GM18519 (cell line): Measurements from ENCODE around the gene PRSS22.

ENCODE experiments used
- ATAC-seq: cut with Tn5 transposase; IDR thresholded peaks from one replicate; pipeline ENCODE4 v1.9.1; 2021; ENCODE audit warnings: mild to moderate bottlenecking, moderate library complexity; ENCODE audit not compliant: unreplicated experiment, low FRiP score

Gene PRSS22

DNA sequence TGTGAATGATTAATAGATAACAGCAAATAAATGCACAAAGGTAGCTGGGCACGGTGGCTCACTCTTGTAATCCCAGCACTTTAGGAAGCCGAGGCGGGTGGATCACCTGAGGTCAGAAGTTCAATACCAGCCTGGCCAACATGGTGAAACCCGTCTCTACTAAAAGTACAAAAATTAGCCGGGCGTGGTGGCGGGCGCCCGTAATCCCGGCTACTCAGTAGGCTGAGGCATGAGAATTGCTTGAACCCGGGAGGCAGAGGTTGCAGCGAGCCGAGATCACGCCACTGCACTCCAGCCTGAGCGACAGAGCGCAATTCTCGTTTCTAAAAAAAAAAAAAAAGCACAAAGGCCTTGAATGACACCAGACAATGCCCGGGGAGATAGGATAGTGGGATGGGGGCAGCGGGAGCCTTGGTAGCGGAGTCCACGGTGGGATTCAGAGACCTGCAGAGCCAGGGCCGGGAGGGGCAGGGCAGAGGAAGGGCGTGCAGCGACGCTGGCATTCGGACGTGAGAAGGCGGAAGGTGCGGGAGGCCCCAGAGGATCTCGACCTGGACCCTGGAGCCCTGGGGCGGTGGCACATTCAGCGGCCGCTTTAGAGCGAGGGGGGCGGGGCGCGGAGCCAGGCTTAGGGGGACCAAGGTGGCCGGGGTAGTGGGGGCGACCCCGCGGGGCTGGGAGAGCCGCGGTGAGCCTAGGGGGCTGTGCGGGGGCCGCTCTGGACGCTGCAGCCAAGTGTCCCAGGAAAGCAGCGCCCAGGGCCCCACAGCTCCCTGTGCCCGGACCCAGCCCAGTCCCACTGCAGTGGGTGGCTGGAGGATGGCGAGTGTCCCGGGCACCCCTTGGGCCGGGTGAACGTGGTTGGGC, 24.0 kb upstream of the PRSS22 start:
- ATAC-seq, result no peak

DNA sequence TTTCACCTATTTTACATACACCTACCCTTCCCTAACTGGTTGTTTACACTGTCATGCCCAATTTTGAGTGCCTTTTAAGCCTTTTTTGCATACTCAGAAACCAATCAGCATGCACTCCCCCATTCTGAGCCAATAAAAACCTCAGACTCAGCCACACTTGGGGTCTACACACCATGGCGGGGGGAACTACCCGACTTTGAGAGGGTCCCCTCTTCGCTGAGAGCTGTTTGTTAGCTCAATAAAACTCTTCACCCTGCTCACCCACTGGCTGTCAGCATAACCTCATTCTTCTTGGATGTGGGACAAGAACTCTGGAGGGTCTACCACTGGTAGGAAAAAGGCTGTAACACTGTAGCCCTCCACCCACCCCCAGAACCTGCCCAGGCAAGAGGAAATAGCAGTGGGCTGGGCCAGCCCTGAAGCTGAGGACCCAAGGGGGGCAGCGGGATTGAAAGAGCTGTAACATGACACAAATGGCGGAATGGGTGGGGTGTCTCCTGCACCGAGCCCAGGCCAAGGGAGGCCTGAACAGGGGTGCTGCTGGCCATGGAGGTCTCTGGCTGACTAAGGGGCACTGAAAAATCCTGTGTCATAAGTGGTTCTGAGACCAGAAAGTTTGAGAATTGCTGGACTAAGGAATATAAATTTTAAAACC, 22.0 kb upstream of the PRSS22 start:
- ATAC-seq, result no peak

DNA sequence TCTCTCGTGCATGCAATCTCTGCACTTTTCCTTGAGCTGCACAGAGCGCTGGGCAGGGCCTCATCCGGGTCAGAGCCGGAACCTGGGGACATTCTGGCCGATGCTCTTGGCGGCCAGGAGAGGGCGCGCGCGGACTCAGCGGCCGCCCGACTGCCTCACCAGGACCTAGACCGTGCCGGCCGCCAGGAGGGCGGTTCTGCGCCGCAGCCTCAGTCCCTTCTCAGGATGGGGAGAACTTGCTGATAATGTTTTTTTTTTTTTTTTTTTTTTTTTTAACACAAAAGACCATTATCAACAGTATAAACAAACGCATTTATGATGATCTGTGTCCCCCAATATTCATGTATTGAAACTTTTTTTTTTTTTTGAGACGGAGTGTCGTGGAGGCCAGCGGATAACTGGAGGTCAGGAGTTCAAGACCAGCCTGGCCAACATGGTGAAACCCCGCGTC, 17.0 kb upstream of the PRSS22 start:
- peak; percentile 56 for ATAC-seq

DNA sequence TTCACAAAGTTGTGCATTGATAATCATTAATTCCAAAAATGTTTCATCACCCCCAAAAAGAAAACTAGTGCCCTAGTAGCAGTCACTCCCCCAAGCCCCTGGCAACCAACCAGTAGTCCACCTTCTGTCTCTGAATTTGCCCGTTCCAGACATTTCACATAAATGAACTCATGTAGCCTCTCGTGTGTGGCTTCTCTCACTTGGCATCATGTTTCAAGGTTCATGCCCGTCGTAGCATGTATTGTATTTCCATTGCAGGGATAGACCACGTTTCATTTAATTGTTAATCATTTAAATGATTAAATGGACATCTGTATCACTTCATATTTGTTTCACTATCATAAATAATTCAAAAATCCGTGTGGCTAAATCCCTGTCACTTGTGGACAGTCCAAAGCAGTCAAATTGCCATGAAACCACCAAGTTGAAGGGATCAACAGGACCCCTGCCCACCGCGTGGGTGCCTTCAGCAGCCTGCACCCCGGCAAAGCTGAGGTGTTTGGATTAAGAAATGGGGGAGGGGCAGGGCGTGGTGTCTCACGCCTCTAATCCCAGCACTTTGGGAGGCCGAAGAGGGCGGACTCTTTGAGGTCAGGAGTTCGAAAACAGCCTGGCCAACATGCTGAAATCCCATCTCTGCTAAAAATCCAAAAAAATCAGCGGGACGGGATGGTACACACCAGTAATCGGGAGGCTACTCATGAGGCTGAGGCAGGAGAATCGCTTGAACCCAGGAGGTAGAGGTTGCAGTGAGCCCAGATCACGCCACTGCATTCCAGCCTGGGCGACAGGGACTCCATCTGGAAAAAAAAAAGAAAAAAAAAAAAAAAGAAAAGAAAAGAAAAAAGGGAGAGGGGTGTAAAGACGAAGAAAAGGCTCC, 16.3 kb upstream of the PRSS22 start:
- ATAC-seq, result no peak

DNA sequence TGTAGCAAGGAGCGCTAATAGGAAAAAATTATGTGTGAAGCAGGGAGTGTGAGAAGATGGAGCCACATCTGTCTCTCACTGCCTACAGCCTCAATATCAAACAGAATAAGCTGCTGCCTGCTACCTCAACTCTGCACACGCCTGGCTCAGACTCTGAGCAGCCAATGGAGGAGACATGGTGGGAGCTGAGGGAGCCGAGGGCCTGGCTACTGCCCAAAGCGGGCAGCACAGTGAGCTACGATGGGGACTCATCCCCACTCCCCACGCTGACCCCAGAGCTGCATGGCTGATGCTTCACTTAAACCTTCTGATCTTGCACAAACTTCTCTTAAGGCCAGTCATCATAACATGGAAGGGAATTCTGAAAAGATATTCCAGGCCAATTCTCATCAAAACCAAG, 14.0 kb upstream of the PRSS22 start:
- no peak for ATAC-seq

DNA sequence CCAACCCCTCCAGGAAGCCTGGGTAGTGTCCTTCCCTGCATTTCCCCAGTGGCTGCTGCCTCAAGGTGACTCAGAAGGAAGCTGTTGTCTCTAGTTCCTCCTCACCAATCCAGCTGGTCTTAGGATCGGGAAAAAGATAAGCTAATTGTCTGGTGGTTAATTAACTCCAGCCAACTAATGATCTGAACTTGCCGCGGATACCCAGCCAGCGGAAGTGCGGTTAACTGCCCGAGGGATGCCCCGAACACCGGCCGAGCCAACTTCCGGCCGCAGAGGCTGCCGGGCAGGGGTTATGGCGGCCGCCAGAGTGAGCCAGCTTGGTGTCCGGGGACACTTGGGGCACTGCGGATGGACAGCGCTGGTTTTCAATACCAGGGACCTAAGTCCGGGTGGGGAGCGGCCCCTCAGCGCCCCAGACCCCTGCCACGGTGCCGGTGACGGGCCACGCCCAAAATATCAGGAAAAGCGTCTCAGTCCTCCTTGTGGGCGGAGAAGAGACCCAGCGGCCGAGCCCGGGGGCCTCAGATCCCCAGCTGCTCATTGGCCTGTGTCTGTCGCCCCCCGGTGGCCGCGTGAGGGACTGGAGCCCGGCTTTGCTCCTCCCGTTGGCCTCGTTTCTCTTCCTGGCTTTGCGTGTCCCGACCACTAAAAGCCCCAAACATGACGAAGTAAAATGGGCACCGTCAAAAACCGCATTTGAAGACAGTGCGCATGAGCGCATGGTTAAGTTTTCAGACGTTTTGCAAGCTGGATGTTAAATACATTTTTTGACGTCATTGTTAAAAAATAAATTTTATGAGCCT, 10.2 kb upstream of the PRSS22 start:
- no peak for ATAC-seq

DNA sequence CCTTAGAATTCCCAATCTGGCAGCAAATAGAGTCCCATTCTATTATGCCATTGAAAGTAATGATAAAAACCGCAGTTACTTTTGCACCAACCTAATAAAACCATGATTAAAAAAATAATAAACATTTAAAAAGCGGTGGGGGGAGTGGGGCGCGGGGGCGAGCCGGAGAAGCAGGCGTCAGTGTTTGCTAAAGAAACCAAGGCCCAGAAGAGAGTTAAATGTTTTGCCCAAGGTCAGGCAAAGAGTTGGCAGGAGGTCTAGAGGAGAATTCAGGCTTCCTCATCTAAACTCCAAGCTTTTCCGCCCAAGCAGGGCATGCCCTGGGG, 9.7 kb upstream of the PRSS22 start:
- no peak for ATAC-seq

DNA sequence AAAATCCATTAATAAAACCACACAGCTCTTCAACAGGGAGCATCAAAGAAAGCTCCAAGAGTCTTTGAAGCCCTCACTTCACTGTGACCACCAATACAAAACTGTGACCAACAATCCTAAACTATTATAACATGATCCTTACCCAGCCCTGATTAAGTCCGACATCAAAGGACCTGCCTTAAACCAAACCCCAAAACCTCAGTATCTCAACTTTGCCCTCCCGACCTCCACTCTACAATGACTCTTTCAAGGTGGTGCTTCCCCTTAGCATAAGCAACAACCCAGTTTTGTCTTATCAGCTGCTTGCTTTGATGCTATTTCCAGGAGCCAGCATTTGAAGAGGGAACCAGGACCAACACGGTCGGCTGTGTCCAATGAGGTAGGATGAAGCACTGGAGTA, 8.5 kb upstream of the PRSS22 start:
- no peak for ATAC-seq

DNA sequence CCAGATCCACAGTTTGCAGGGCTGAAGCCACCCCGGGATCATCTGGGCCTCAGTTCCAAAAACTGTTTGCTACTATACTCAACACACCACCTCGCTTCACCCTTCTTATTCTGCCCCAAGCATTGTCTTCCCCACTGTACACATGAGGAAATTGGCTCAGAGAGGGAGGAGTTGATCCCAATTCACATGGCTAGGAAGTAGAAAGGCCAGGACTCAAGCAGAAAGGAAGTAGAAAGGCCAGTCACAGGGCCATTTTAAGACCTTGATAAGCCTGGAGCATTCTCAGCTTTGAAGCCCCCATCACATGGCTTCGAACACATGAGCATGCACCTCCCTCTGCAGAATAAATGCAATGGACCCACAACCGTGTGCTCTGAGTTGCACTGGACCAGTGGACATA, 7.7 kb upstream of the PRSS22 start:
- ATAC-seq, result no peak

DNA sequence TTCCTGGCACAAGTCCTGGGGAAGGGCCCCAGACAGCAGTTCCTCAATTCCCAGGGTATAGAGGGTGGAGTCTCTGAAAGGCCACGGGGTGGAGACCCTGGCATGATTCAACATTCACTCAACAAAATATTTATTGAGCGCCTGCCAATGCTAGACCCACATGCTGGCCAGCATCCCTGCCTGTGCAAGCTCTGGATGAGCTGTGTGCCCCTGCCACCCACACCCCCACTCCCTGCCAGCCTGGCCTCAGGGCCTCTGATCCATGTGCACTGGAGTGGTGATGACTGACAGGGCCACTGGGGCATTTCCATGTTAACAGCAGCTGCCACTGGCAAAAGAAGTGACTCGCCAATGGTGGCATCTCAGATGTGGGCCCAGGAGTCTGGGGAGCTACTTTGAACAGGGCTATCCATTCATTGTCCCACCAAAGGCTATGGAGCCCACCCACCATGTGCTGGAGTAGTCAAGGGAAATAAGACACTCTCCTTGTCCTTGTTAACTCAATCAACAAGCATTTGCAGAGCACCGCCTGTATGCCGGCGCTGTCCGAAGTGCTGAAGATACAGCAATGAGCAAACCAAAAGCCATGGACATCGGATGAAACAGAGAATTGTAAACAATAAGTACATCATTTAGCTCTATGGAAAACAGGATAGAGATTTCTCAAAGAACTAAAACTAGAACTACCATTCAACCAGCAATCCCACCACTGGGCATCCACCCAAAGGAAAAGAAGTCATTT, 3.0 kb upstream of the PRSS22 start:
- ATAC-seq, result no peak

DNA sequence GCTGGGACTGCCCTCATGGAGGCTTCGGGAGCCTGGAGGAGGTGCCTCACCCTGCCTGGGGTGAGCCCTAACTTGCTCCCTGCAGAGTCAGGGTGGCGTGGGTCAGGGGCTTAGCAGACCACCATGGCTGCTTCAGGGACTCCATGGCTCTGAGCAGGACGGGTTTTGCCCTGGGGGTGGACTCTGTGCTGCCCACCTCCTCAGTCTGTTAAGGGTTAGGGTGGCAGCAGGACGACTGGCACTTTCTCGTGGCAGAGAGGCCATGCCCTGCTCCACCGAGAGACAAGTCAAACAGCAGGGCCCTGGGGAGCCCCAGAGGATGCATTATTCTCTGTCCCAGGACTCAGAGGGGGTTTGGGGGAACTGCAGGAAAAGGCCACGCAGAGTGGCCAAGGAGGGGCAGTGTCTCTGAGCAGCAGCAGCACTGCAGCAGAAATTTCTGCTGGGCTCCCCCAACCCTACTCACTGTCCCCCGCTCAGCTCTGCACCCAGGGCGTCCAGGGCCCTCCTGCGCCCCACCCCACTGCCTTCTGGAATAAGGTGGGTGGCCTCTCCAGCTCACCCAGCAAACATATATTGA, 1.8 kb upstream of the PRSS22 start:
- ATAC-seq, result no peak

DNA sequence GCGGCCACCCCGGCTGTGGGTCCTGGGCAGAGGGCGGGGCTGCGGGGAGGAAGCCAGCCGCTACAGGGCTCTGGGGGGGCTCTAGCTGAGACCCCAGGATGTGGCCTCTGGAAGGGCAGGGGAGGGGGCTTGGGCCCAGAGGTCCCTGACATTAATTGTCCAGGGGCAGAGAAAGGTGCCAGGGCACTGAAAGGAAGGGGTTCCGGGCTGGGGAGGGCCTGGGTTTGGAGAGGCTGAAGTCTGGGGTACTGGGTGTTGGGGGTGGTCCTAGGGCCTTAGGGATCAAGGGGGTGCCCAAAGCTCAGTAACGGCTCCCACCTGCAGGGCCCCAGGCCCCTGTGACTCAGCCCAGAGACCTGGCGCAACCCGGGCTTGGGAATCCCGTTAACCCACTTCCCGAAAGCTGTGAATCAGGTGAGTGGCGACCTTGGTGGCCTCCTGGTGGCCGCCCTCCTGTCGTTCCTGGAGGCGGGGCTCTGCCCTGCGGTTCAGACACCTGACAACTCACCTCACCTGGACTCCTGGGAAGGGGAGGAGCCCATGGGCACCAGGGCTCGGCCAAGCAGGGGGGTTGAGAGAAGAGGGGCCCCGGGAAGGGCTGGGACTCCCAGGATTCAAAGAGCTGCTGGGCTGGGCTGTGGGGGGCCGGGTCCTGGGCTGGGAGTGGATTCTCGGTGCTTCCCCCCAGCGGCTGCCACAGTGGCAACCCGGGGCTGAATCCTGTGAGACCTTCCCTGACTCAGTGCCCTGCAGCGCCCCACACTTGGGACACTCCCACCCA, 465 bp upstream of the PRSS22 start:
- ATAC-seq, result no peak

DNA sequence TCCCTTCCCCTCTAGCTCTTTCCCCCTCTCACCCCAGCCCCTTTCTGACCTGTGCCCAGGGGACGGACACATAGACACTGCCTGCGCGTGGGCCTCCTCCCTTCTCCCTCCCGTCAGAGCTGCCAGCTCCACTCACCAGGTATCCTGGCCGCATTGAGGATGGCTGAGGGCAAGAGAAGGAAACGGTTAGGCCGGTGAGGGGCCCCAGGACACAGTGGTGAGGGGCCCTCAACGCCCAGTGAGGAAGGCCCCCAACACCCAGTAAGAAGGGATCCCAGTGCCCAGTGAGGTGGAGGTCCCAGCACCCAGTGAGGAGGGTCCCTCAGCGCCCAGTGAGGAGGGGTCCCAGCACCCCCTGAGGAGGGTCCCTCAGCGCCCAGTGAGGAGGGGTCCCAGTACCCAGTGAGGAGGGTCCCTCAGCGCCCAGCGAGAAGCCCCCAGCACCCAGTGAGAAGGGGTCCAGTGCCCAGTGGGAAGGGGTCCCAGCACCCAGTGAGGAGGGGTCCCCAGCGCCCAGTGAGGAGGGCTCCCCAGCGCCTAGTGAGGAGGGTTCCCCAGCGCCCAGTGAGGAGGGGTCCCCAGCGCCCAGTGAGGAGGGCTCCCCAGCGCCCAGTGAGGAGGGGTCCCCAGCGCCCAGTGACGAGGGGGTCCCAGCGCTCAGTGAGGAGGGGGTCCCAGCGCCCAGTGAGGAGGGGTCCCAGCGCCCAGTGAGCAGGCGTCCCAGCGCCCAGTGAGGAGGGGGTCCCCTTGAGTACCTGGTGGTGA, 1.1 kb downstream of the PRSS22 start:
- ATAC-seq, result no peak

DNA sequence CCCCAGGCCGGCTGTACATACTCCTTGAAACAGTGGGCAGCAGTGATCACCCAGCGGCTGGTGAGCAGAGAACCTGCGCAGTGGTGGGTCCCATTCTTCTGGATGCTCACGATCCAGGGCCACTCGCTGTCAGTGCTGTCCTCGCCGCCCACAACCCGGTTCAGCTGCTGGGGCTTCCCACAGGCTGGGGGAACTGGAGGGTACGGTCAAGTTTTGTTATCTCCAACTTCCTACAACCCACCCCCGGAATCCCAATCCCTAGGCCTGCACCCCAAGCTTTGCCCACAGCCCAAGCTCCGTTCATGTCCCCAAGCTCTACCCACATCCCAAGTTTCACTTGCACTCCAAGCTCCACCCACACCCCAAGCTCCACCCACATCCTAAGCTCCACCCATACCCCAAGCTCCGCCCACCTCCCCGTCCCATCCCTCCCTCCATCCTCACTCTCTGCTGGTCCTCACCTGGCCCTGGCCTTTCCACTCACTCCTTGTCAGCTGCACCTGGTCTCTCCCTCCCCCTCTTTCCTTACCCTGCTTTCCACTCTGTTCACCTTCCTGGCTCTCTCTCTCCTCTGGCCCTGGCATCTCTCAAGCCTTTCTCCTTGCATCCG, 1.8 kb downstream of the PRSS22 start:
- no peak for ATAC-seq

DNA sequence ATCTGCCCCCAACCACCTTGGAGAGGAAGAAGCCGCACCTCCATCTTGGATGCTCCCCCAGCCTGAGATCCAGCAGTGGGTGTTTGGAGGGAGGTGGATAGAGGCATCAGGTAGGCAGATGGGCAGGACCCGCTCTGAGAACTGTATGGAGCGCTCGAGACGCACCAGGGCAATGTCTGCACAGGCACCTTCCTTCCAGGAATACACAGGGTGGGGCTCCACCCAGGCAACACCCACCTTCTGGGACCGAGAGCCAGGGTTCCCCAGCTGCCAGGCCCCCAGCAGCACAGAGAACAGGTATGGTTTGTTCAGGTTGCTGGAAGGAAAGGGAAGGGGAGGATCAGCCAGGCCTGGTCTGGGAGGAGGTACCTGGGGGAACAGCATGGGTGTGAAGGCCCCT, 2.4 kb downstream of the PRSS22 start:
- ATAC-seq, result no peak

DNA sequence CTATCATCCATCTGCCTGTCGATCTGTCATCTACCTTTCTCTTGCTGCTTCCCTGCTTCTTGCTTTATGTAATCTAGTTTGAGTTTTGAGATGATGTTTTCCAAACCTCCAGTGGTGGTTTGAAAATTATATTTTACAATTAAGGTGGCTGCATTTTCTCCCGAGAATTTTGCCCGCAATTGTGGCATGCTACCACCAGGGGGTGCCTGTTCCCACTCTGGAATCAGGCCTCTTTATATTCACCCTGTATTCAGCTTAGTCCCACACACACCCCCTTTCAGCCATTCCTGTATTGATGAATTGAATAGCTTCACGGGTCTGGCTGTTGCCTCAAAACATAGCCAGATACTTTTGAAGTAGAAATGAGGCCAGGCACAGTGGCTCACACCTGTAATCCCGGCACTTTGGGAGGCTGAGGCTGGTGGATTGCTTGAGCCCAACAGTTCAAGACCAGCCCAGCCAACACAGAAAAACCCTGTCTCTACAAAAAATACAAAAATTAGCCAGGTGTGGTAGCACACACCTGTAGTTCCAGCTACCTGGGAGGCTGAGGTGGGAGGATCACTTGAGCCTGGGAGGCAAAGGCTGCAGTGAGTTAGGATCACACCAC, 3.2 kb downstream of the PRSS22 start:
- no peak for ATAC-seq

DNA sequence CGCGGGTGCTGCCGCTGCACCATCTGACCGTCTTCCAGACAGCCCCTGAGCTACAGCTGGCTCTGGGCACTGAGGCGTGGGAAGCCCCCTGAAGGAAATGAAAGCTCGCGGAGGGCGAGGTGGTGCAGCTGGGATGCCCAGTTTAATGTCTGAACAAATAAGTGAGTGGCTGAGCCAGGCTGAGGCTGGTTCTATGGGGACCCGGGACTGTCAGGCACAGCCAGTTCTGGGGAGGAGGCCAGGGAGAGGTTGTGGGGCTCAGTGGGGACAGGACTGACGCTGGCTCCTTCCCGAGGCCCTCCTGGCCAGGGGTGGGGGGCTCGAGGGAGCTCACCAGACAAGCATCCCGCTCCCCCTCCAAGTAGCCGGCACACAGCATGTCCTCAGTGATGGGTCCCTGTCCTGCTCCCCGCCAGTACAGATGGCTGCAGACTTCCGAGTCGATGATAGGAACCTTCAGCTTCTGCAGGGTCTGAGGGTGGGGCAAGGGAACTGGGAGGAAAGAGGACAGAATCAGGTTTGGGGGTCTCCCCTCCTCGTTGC, 4.4 kb downstream of the PRSS22 start:
- ATAC-seq, result no peak
